ENCODE data around the gene ADAMTSL4.
"Not testable (repeated sequence)": the region's sequence is repeated elsewhere in the genome, so short reads cannot be mapped to it uniquely, and the experiment has no call there.

The ADAMTSL4 gene

GRCh38 chr1:150564051-150564991, 15.1 kb downstream of the ADAMTSL4 start:
- H3K9me3 ChIP-seq (ENCODE audit: insufficient read depth, low read depth, low read length) = no peaks in the 10 kb centered on the region
- peak overlapping the region; percentile 5; the same call in 1 of the 2 replicates for H3K9ac ChIP-seq (ENCODE audit: low read depth, low read length)
- H3K27me3 ChIP-seq (ENCODE audit: insufficient read depth, low read length) = no peaks in the 10 kb centered on the region
- peak overlapping the region; percentile 58 for H3K27ac ChIP-seq (ENCODE audit: low read length)
- no peak overlapping the region for H3K4me3 ChIP-seq (ENCODE audit: low read length)
- peaks cover 51% of the 10 kb centered on the region for H3K4me1 ChIP-seq (ENCODE audit: insufficient read depth, low read length)
- no peaks in the 10 kb centered on the region for H3K36me3 ChIP-seq (ENCODE audit: insufficient read depth, low read depth, low read length)

GRCh38 chr1:150565240-150565991, 16.2 kb downstream of the ADAMTSL4 start:
- not testable (repeated sequence) for H3K9ac ChIP-seq (ENCODE audit: low read depth, low read length); H3K9me3 ChIP-seq (ENCODE audit: insufficient read depth, low read depth, low read length); H3K27ac ChIP-seq (ENCODE audit: low read length); H3K36me3 ChIP-seq (ENCODE audit: insufficient read depth, low read depth, low read length); H3K27me3 ChIP-seq (ENCODE audit: insufficient read depth, low read length); H3K4me3 ChIP-seq (ENCODE audit: low read length)
- peaks cover 56% of the 10 kb centered on the region for H3K4me1 ChIP-seq (ENCODE audit: insufficient read depth, low read length)

DNA sequence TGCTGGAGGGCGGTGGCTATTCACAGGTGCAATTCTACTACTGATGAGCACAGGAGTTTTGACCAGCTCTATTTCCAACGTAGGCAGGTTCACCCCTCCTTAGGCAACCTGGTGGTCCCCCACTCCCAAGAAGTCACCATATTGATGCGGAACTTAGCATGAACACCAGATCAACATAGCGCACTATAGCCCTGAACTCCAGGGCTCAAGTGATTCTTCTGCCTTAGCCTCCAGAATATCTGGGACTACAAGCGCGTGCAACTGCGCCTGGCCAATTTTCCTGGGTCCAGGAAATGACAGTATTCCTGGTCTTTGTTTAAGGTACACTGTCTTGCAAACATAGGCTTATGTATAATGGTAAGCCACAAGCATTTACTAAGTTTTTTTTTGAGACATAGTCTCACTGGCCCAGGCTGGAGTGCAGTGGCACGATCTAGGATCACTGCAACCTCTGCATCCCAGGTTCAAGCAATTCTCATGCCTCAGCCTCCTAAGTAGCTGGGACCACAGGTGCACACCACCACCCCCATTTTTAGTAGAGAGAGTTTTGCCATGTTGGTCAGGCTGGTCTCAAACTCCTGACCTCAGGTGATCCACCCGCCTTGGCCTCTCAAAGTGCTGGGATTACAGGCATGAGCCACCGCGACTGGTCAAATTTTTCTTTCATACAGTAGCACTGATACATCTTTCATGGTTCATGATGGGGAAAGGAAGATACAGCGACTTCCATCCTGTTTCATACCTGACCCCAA, 17.6 kb downstream of the ADAMTSL4 start:
- Histone ChIP-seq H3K27ac (ENCODE audit: low read length) (peak overlapping the region; percentile 94), H3K27me3 (ENCODE audit: insufficient read depth, low read length) (no peaks in the 10 kb centered on the region), H3K9me3 (ENCODE audit: insufficient read depth, low read depth, low read length) (no peaks in the 10 kb centered on the region), H3K9ac (ENCODE audit: low read depth, low read length) (peak overlapping the region; percentile 90; the same call in 1 of the 2 replicates), H3K4me3 (ENCODE audit: low read length) (peak overlapping the region; percentile 62; the same call in 1 of the 2 replicates), H3K4me1 (ENCODE audit: insufficient read depth, low read length) (peaks cover 56% of the 10 kb centered on the region), H3K36me3 (ENCODE audit: insufficient read depth, low read depth, low read length) (peaks cover 14% of the 10 kb centered on the region)

GRCh38 chr1:150567341-150567716, 18.1 kb downstream of the ADAMTSL4 start:
- Histone ChIP-seq H3K4me3 (ENCODE audit: low read length) (peak overlapping the region; percentile 62), H3K27ac (ENCODE audit: low read length) (peak overlapping the region; percentile 94)

GRCh38 chr1:150567717-150568593, 18.7 kb downstream of the ADAMTSL4 start:
- Histone ChIP-seq H3K4me1 (ENCODE audit: insufficient read depth, low read length) (peaks cover 51% of the 10 kb centered on the region), H3K27ac (ENCODE audit: low read length) (peak overlapping the region; percentile 94), H3K4me3 (ENCODE audit: low read length) (peak overlapping the region; percentile 62)

More at GRCh38 chr1:150567341-150567716, 18.1 kb downstream of the ADAMTSL4 start:
- H3K9me3 ChIP-seq (ENCODE audit: insufficient read depth, low read depth, low read length) = no peaks in the 10 kb centered on the region
- H3K4me1 ChIP-seq (ENCODE audit: insufficient read depth, low read length) = peaks cover 55% of the 10 kb centered on the region
- H3K9ac ChIP-seq (ENCODE audit: low read depth, low read length) = peak overlapping the region; percentile 90; the same call in 1 of the 2 replicates
- peaks cover 15% of the 10 kb centered on the region for H3K36me3 ChIP-seq (ENCODE audit: insufficient read depth, low read depth, low read length)
- H3K27me3 ChIP-seq (ENCODE audit: insufficient read depth, low read length) = no peaks in the 10 kb centered on the region

DNA sequence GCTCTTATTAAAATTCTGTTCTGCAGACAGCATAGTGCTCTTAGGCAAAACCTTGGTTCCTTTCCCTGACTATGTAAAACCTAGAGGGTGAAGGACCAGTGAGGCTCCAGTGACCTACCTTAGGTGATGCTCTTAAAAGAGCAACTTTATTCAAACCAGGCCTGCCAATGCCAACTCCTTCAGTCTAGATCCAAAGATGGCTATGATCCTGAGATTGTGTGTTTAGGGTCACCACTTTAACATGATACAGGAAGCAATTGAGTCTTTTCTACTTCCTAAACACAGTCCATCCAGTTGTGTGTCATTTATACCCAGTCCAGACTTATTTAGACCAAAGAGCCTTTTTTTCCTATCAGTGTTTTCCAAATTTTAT, 19.4 kb downstream of the ADAMTSL4 start:
- no peaks in the 10 kb centered on the region for H3K27me3 ChIP-seq (ENCODE audit: insufficient read depth, low read length)
- H3K9me3 ChIP-seq (ENCODE audit: insufficient read depth, low read depth, low read length) = no peaks in the 10 kb centered on the region
- H3K9ac ChIP-seq (ENCODE audit: low read depth, low read length) = peak overlapping the region; percentile 90
- H3K4me3 ChIP-seq (ENCODE audit: low read length) = peak overlapping the region; percentile 62
- H3K4me1 ChIP-seq (ENCODE audit: insufficient read depth, low read length) = peaks cover 51% of the 10 kb centered on the region
- peak overlapping the region; percentile 94 for H3K27ac ChIP-seq (ENCODE audit: low read length)
- peaks cover 28% of the 10 kb centered on the region for H3K36me3 ChIP-seq (ENCODE audit: insufficient read depth, low read depth, low read length)

More at GRCh38 chr1:150567717-150568593, 18.7 kb downstream of the ADAMTSL4 start:
- peaks cover 21% of the 10 kb centered on the region for H3K36me3 ChIP-seq (ENCODE audit: insufficient read depth, low read depth, low read length)
- no peaks in the 10 kb centered on the region for H3K27me3 ChIP-seq (ENCODE audit: insufficient read depth, low read length)
- H3K9me3 ChIP-seq (ENCODE audit: insufficient read depth, low read depth, low read length) = no peaks in the 10 kb centered on the region
- H3K9ac ChIP-seq (ENCODE audit: low read depth, low read length) = peak overlapping the region; percentile 90

GRCh38 chr1:150572918-150573647, 23.9 kb downstream of the ADAMTSL4 start:
- H3K4me1 ChIP-seq (ENCODE audit: insufficient read depth, low read length) = peaks cover 51% of the 10 kb centered on the region
- H3K27ac ChIP-seq (ENCODE audit: low read length) = no peak overlapping the region

DNA sequence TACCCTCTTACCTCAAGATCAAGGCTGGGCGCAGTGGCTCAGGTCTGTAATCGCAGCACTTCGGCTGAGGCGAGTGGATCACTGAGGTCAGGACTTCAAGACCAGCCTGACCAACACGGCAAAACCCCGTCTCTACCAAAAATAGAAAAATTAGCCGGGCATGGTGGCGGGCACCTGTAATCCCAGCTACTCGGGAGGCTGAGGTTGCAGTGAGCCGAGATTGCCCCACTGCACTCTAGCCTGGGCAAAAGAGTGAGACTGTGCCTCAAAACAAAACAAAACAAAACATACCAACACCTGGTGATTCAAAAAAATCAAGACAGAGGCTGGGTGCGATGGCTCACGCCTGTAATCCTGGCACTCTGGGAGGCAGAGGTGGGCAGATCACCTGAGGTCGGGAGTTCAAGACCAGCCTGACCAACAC, 24.5 kb downstream of the ADAMTSL4 start:
- H3K27me3 ChIP-seq (ENCODE audit: insufficient read depth, low read length); H3K9me3 ChIP-seq (ENCODE audit: insufficient read depth, low read depth, low read length); H3K9ac ChIP-seq (ENCODE audit: low read depth, low read length); H3K27ac ChIP-seq (ENCODE audit: low read length): not testable (repeated sequence)
- Histone ChIP-seq H3K4me3 (ENCODE audit: low read length) (peak overlapping the region; percentile 3; the same call in 1 of the 2 replicates), H3K4me1 (ENCODE audit: insufficient read depth, low read length) (peaks cover 47% of the 10 kb centered on the region), H3K36me3 (ENCODE audit: insufficient read depth, low read depth, low read length) (peaks cover 78% of the 10 kb centered on the region)

More at GRCh38 chr1:150572918-150573647, 23.9 kb downstream of the ADAMTSL4 start:
- H3K4me3 ChIP-seq (ENCODE audit: low read length) = peak overlapping the region; percentile 3; the same call in 1 of the 2 replicates
- H3K9ac ChIP-seq (ENCODE audit: low read depth, low read length) = no peak overlapping the region
- no peaks in the 10 kb centered on the region for H3K27me3 ChIP-seq (ENCODE audit: insufficient read depth, low read length)
- no peaks in the 10 kb centered on the region for H3K9me3 ChIP-seq (ENCODE audit: insufficient read depth, low read depth, low read length)
- peaks cover 73% of the 10 kb centered on the region for H3K36me3 ChIP-seq (ENCODE audit: insufficient read depth, low read depth, low read length)

DNA sequence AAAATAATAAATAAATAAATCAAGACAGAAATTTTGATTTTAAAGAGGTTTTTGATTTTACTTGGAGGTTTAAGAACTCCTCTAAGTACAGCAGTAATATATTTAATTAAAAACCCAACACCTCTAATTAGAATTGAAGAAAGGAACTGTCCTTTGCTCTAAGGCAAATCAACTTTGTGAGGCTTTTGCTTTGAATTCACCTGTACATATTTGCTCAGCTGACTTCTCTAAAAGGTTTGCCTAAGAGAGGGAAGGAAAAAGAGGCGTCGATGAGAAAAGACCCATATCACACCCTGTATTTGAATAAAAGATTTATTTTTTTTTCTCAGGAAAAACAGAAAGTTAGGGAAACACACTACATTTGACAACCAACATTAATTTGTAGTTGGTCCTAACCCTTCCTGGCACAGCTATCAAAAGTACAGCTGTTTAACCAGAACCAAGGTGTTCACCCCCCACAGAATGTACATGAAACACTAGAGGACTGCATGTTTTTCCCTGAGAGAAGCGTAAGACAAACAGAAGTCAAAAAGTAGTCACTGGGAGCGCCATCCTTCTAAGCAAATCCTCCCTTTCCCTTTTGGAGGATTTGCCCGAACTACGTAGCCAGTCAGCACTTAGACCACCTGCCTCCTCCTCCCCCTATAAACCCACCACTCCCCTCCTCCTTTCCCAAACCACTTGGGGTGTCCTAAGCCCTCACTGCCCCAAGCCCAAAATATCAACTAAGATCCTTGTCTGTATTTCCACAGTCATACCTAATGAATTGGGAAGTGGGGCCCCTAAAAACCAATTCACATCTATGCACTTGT, 25.3 kb downstream of the ADAMTSL4 start:
- no peaks in the 10 kb centered on the region for H3K27me3 ChIP-seq (ENCODE audit: insufficient read depth, low read length)
- H3K4me1 ChIP-seq (ENCODE audit: insufficient read depth, low read length) = peaks cover 42% of the 10 kb centered on the region; the same call in 1 of the 2 replicates
- H3K27ac ChIP-seq (ENCODE audit: low read length) = no peak overlapping the region
- H3K9me3 ChIP-seq (ENCODE audit: insufficient read depth, low read depth, low read length) = no peaks in the 10 kb centered on the region; the same call in 1 of the 2 replicates
- peak overlapping the region; percentile 7; the same call in 1 of the 2 replicates for H3K9ac ChIP-seq (ENCODE audit: low read depth, low read length)
- H3K36me3 ChIP-seq (ENCODE audit: insufficient read depth, low read depth, low read length) = peaks cover 81% of the 10 kb centered on the region
- peak overlapping the region; percentile 98 for H3K4me3 ChIP-seq (ENCODE audit: low read length)
